Activated CD4-positive, alpha-beta T cell treated with anti-CD3 and anti-CD28 coated beads, Interleukin-2, amount 50 U/mL, for 48 hours (primary cell): Measurements from ENCODE around the gene HSCB.
A peak's percentile ranks its signal among the peaks of the same experiment; 100 is the strongest.
"Not testable (repeated sequence)": the region's sequence is repeated elsewhere in the genome, so short reads cannot be mapped to it uniquely, and the experiment has no call there.

Source experiments
- DNase-seq, 2 experiments: peaks; one replicate each; pipeline ENCODE4 v3.0.0-alpha.2; 2020

Gene HSCB

GRCh38 chr22:28741785-28742561 is at the start of gene HSCB, which contains the start of gene CHEK2:
TSS of gene HSCB (plus strand) at chr22:28742039. CDS start at chr22:28742096, 57 bp downstream.
TSS of gene CHEK2 (minus strand) at chr22:28741820. CDS start at chr22:28734721, 7,099 bp downstream.
- peak; percentile 97 to 98 for DNase-seq

- DNase-seq, result not testable (repeated sequence)
These were observed 48.6 kb upstream of the HSCB start for GRCh38 chr22:28693041-28693760.

- DNase-seq, result no peak
These were observed 38.9 kb upstream of the HSCB start for GRCh38 chr22:28702891-28703290.

GRCh38 chr22:28703436-28703835 is 38.4 kb upstream of the HSCB start:
- DNase-seq, result no peak

GRCh38 chr22:28706845-28707244 is 35.0 kb upstream of the HSCB start:
- no peak for DNase-seq

GRCh38 chr22:28710107-28710506 is 31.7 kb upstream of the HSCB start:
- no peak for DNase-seq

- no peak for DNase-seq
These were observed 31.2 kb upstream of the HSCB start for GRCh38 chr22:28710576-28711191.

- no peak for DNase-seq
These were observed 30.5 kb upstream of the HSCB start for GRCh38 chr22:28711341-28711740.

GRCh38 chr22:28711820-28712777 is 29.7 kb upstream of the HSCB start:
- no peak for DNase-seq

- no peak for DNase-seq
These were observed 27.7 kb upstream of the HSCB start for GRCh38 chr22:28714043-28714628.

- no peak for DNase-seq
These were observed 26.2 kb upstream of the HSCB start for GRCh38 chr22:28715611-28716010.

- no peak for DNase-seq
These were observed 25.2 kb upstream of the HSCB start for GRCh38 chr22:28716686-28717085.

- DNase-seq, result no peak
These were observed 23.8 kb upstream of the HSCB start for GRCh38 chr22:28718044-28718443.

GRCh38 chr22:28728002-28728401 is 13.8 kb upstream of the HSCB start:
- DNase-seq, result no peak

GRCh38 chr22:28728621-28729313 is 13.1 kb upstream of the HSCB start:
- DNase-seq, result no peak

- DNase-seq, result no peak
These were observed 11.7 kb upstream of the HSCB start for GRCh38 chr22:28730179-28730578.

GRCh38 chr22:28734393-28734792 is 7.4 kb upstream of the HSCB start:
- DNase-seq, result no peak

- DNase-seq, result no peak
These were observed 5.3 kb upstream of the HSCB start for GRCh38 chr22:28736301-28737155.

GRCh38 chr22:28737701-28738100 is 4.1 kb upstream of the HSCB start:
- DNase-seq, result no peak

GRCh38 chr22:28738876-28739275 is 3.0 kb upstream of the HSCB start:
- not testable (repeated sequence) for DNase-seq
